SK-N-MC (cell line): ENCODE results near the gene NABP1.

Source experiments
- EZH2 ChIP-seq: fragments of 200-600 bp; sonication (generic); IDR thresholded peaks from one replicate; pipeline ENCODE4 v1.6.1; 2017; ENCODE audit warnings: antibody characterized with exemption
- POLR2AphosphoS5 ChIP-seq: IDR thresholded peaks from 2 replicates; pipeline ENCODE4 v1.6.1; 2012; ENCODE audit warnings: mild to moderate bottlenecking, low read depth, low read length, borderline replicate concordance

GRCh38 chr2:191638079-191638801 is 39.7 kb upstream of the NABP1 start:
- no peak for TF ChIP-seq EZH2
- no peak for TF ChIP-seq POLR2AphosphoS5
